IMR-90 (cell line): ENCODE data around the gene PLD6. TPM values are rescaled to one million over a fixed set of nuclear protein-coding genes. Genes with fewer than 3 reads are reported as not detected.

Experiments
- ATAC-seq: fragments of 200-7000 bp; cut with Tn5 transposase; 2 replicates; pipeline ENCODE4 v1.9.1; 2020; ENCODE audit warnings: low read depth, mild to moderate bottlenecking, moderate library complexity
- BruUV-seq: library from RNA; stranded (reverse); fragments of 400-500 nt; replicated peaks from 2 replicates; lab custom pipeline; 2021; lab: Mats Ljungman, UMichigan
- CTCF ChIA-PET: fragments of 300-600 bp; formaldehyde crosslinking; extraction: SDS; loops from one replicate; lab custom pipeline; 2021; ENCODE audit warnings: antibody characterized with exemption; lab: Yijun Ruan, JAX
- POLR2A ChIA-PET: fragments of 300-600 bp; sonication (Branson Sonifier 250); formaldehyde crosslinking; loops from one replicate; lab custom pipeline; 2022; ENCODE audit warnings: antibody characterized with exemption; ENCODE audit not compliant: unreplicated experiment; lab: Charles Lee
- DNase-seq: peaks from one replicate; pipeline ENCODE4 v3.0.0; 2013
- H2AFZ ChIP-seq: replicated peaks from 2 replicates; pipeline ENCODE3; 2013; ENCODE audit warnings: low read length, mild to moderate bottlenecking; ENCODE audit not compliant: poor library complexity
- H2AK5ac ChIP-seq: 2 replicates; pipeline ENCODE4 v1.6.1; 2013; ENCODE audit warnings: low read depth, low read length, inconsistent platforms
- H2AK9ac ChIP-seq: replicated peaks from 2 replicates; pipeline ENCODE3; 2013; ENCODE audit warnings: mild to moderate bottlenecking, low read depth, low read length, moderate library complexity; ENCODE audit not compliant: poor library complexity
- H2BK120ac ChIP-seq: 2 replicates; pipeline ENCODE4 v1.6.1; 2013; ENCODE audit warnings: low read depth, low read length, inconsistent platforms
- H2BK15ac ChIP-seq: 3 replicates; pipeline ENCODE4 v1.6.1; 2013; ENCODE audit warnings: low read depth, low read length, inconsistent platforms
- H2BK20ac ChIP-seq: 2 replicates; pipeline ENCODE4 v1.6.1; 2013; ENCODE audit warnings: low read depth, mild to moderate bottlenecking, inconsistent platforms, low read length, moderate library complexity
- H2BK5ac ChIP-seq: 2 replicates; pipeline ENCODE4 v1.6.1; 2013; ENCODE audit warnings: mild to moderate bottlenecking, low read depth, low read length, inconsistent platforms; ENCODE audit not compliant: poor library complexity, severe bottlenecking
- H3K14ac ChIP-seq: replicated peaks from 2 replicates; pipeline ENCODE4 v1.6.1; 2013; ENCODE audit warnings: low read depth, low read length, inconsistent platforms
- H3K18ac ChIP-seq: 2 replicates; pipeline ENCODE4 v1.6.1; 2013; ENCODE audit warnings: low read depth, low read length, control low read depth
- H3K23ac ChIP-seq: 2 replicates; pipeline ENCODE4 v1.6.1; 2013; ENCODE audit warnings: low read depth, low read length, inconsistent platforms
- H3K27ac ChIP-seq: 2 replicates; pipeline ENCODE4 v1.5.1; 2013; ENCODE audit warnings: mild to moderate bottlenecking, control low read depth, low read length; ENCODE audit not compliant: insufficient read depth
- H3K27me3 ChIP-seq: 2 replicates; pipeline ENCODE4 v1.6.1; 2013; ENCODE audit warnings: low read length; ENCODE audit not compliant: control insufficient read depth, insufficient read depth
- H3K36me3 ChIP-seq: 2 replicates; pipeline ENCODE4 v1.6.1; 2013; ENCODE audit warnings: low read length, mixed read lengths; ENCODE audit not compliant: control insufficient read depth, insufficient read depth
- H3K4ac ChIP-seq: 2 replicates; pipeline ENCODE4 v1.6.1; 2013; ENCODE audit warnings: low read depth, low read length, inconsistent platforms
- H3K4me1 ChIP-seq: 2 replicates; pipeline ENCODE4 v1.6.1; 2013; ENCODE audit warnings: low read length, mixed read lengths; ENCODE audit not compliant: control insufficient read depth, insufficient read depth
- H3K4me2 ChIP-seq: 2 replicates; pipeline ENCODE4 v1.6.1; 2013; ENCODE audit warnings: low read depth, mild to moderate bottlenecking, control low read depth, low read length, moderate library complexity
- H3K4me3 ChIP-seq: 2 replicates; pipeline ENCODE4 v1.5.1; 2013; ENCODE audit warnings: low read depth, mild to moderate bottlenecking, control low read depth, low read length, moderate library complexity; ENCODE audit not compliant: insufficient read depth
- H3K56ac ChIP-seq: 2 replicates; pipeline ENCODE4 v1.6.1; 2013; ENCODE audit warnings: low read length, inconsistent platforms; ENCODE audit not compliant: insufficient read depth; ENCODE audit errors: extremely low read depth
- H3K79me1 ChIP-seq, 2 experiments: 2 replicates each; pipeline ENCODE4 v1.6.1; 2013; ENCODE audit warnings: low read length in 2 of 2, inconsistent platforms in 1 of 2, low read depth in 1 of 2
- H3K9ac ChIP-seq: 2 replicates; pipeline ENCODE4 v1.6.1; 2013; ENCODE audit warnings: low read depth, low read length, control low read depth
- H3K9me1 ChIP-seq: 2 replicates; pipeline ENCODE4 v1.6.1; 2013; ENCODE audit warnings: low read length, inconsistent platforms; ENCODE audit not compliant: insufficient read depth
- H3K9me3 ChIP-seq: 2 replicates; pipeline ENCODE4 v1.6.1; 2013; ENCODE audit warnings: low read length; ENCODE audit not compliant: control insufficient read depth, insufficient read depth
- H4K20me1 ChIP-seq: 2 replicates; pipeline ENCODE4 v1.6.1; 2013; ENCODE audit warnings: low read length, inconsistent platforms; ENCODE audit not compliant: insufficient read depth
- H4K5ac ChIP-seq: 2 replicates; pipeline ENCODE4 v1.6.1; 2013; ENCODE audit warnings: mild to moderate bottlenecking, low read depth, low read length, control low read depth
- H4K8ac ChIP-seq, 2 experiments: 2 replicates each; pipeline ENCODE4 v1.6.1; 2013; ENCODE audit warnings: low read depth in 2 of 2, low read length in 2 of 2, control low read depth in 1 of 2, inconsistent platforms in 1 of 2
- H4K91ac ChIP-seq: 2 replicates; pipeline ENCODE4 v1.6.1; 2013; ENCODE audit warnings: low read depth, low read length, inconsistent platforms; ENCODE audit not compliant: insufficient read depth
- BHLHE40 ChIP-seq: fragments of 150-350 bp; IDR thresholded peaks from 2 replicates; pipeline ENCODE4 v1.6.1; 2016; ENCODE audit warnings: mild to moderate bottlenecking, low read depth, low read length
- CEBPB ChIP-seq: IDR thresholded peaks from 2 replicates; pipeline ENCODE4 v1.6.1; 2012; ENCODE audit warnings: low read depth, low read length, improper control_type of control experiment
- CHD1 ChIP-seq: IDR thresholded peaks from 2 replicates; pipeline ENCODE4 v1.6.1; 2012; ENCODE audit warnings: low read depth, low read length, improper control_type of control experiment
- FOS ChIP-seq: fragments of 150-350 bp; IDR thresholded peaks from 2 replicates; pipeline ENCODE4 v1.6.1; 2016; ENCODE audit warnings: low read depth, low read length
- MAFK ChIP-seq: IDR thresholded peaks from 2 replicates; pipeline ENCODE4 v1.6.1; 2012; ENCODE audit warnings: low read depth, low read length, improper control_type of control experiment
- MAZ ChIP-seq: IDR thresholded peaks from 2 replicates; pipeline ENCODE4 v1.6.1; 2012; ENCODE audit warnings: low read depth, mild to moderate bottlenecking, low read length, improper control_type of control experiment, moderate library complexity, borderline replicate concordance
- NFE2L2 ChIP-seq: fragments of 150-350 bp; IDR thresholded peaks from 2 replicates; pipeline ENCODE4 v1.6.1; 2016; ENCODE audit warnings: low read depth, mild to moderate bottlenecking, low read length
- POLR2A ChIP-seq: IDR thresholded peaks from 2 replicates; pipeline ENCODE4 v1.6.1; 2012; ENCODE audit warnings: mild to moderate bottlenecking, low read depth, low read length
- RCOR1 ChIP-seq: IDR thresholded peaks from 2 replicates; pipeline ENCODE4 v1.6.1; 2012; ENCODE audit warnings: mild to moderate bottlenecking, low read length, improper control_type of control experiment; ENCODE audit not compliant: insufficient replicate concordance
- RFX5 ChIP-seq: IDR thresholded peaks from 2 replicates; pipeline ENCODE4 v1.8.0; 2012; ENCODE audit warnings: low read depth, mild to moderate bottlenecking, low read length, moderate library complexity
- SMC3 ChIP-seq: fragments of 150-350 bp; IDR thresholded peaks from 2 replicates; pipeline ENCODE4 v1.6.1; 2016; ENCODE audit warnings: low read depth, mild to moderate bottlenecking, antibody characterized with exemption, low read length, moderate library complexity
- USF2 ChIP-seq: fragments of 150-350 bp; IDR thresholded peaks from 2 replicates; pipeline ENCODE4 v1.6.1; 2017; ENCODE audit warnings: mild to moderate bottlenecking, antibody characterized with exemption, low read length, low read depth
- WGBS, 2 experiments: methylation state at CpG; one replicate each; pipeline versions ENCODE4 v1.1.5 to v1.1.7; 2013; ENCODE audit warnings: missing lambda C conversion rate in 2 of 2; ENCODE audit not compliant: insufficient read length in 1 of 2; ENCODE audit errors: extremely low coverage in 2 of 2; 5-methylcytosine and 5-hydroxymethylcytosine counted together
- dilution Hi-C: fragments of 300-500 bp; cut with HindIII; formaldehyde crosslinking; loops from one replicate; pipeline ENCODE4 v1.14.3; 2018; ENCODE audit warnings: low sequenced_read_pairs; ENCODE audit not compliant: unreplicated experiment
- in situ Hi-C: fragments of 300-500 bp; cut with MboI; formaldehyde crosslinking; loops from 3 replicates; pipeline ENCODE4 v1.14.3; 2019; ENCODE audit warnings: low sequenced_read_pairs, inconsistent platforms, mixed read lengths
- intact Hi-C: fragments of 100-400 bp; cut with micrococcal nuclease; formaldehyde crosslinking; loops from 2 replicates; pipeline ENCODE4 v1.10.0; 2022
- polyA plus RNA-seq, 3 experiments: library from polyadenylated mRNA; depleted of rRNA; stranded (reverse); fragments of >200 nt; gene quantifications; 2 replicates each; pipeline ENCODE4 v1.2.3, GENCODE V29; 2012; ENCODE audit warnings: low replicate concordance in 1 of 3
- total RNA-seq: library from RNA; depleted of rRNA; stranded (reverse); fragments of >200 nt; gene quantifications from 2 replicates; pipeline ENCODE4 v1.2.3, GENCODE V29; 2012
- TF ChIP-seq, protein P1 (sequence below): fragments of 150-350 bp; IDR thresholded peaks from 2 replicates; pipeline ENCODE4 v1.6.1; 2016; ENCODE audit warnings: low read depth, mild to moderate bottlenecking, low read length, moderate library complexity, borderline replicate concordance
- TF ChIP-seq, protein P2 (sequence below): conservative IDR thresholded peaks from 2 replicates; pipeline ENCODE4 v1.5.1; 2012; ENCODE audit warnings: mild to moderate bottlenecking, low read depth, low read length, improper control_type of control experiment

PLD6 gene
- total and polyA plus RNA-seq, 2 of the 4 experiments (the other 2 are of a cell fraction): 1.1 to 1.5 TPM

DNA sequence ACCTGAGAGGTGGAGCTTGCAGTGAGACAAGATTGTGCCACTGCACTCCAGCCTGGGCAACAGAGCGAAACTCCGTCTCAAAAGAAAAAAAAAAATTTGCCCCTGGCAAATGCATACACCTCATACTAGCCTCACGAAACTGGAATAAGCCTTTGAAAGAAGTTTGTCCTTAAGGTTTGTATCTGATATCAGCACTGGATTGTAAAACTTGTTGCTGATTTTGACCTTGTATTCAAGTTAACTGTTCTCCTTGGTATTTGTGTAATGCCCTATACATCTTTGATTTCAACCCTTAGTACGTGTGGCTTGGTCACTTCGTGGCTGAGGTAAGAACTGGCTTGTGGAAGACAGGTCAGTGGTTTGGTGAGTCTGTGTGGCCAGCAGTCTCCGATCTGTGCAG is 37.0 kb upstream of the PLD6 start:
- DNase-seq: no peak
- 100% methylated on average over 1 of the region's 6 CpGs; no CpG with 5 or more reads in 1 of the 2 experiments for WGBS, 2 experiments
- Histone ChIP-seq H4K8ac (no peak overlapping the region), H2BK15ac (no peak overlapping the region), H3K23ac (no peak overlapping the region), H3K4ac (no peak overlapping the region), H4K91ac (no peak overlapping the region), H3K27ac (no peak overlapping the region), H2BK20ac (no peak overlapping the region), H2BK120ac (no peak overlapping the region), H3K18ac (no peak overlapping the region), H4K20me1 (no peaks in the 10 kb centered on the region), H3K79me1 (0 out of 4 replicates have a peak, but pooled peaks cover 0 to under 1% of the 10 kb centered on the region in 2 experiments), H3K4me1 (no peaks in the 10 kb centered on the region), H3K4me3 (no peak overlapping the region), H2BK5ac (no peak overlapping the region), H4K5ac (no peak overlapping the region), H2AK5ac (no peak overlapping the region), H2AFZ (no peak overlapping the region), H3K4me2 (no peak overlapping the region), H3K27me3 (no peaks in the 10 kb centered on the region), H3K36me3 (peaks cover 15% of the 10 kb centered on the region), H3K56ac (no peak overlapping the region), H2AK9ac (no peak overlapping the region), H3K14ac (no peak overlapping the region), H3K9ac (no peak overlapping the region), H3K9me3 (no peaks in the 10 kb centered on the region), H3K9me1 (0 out of 2 replicates have a peak, but pooled peaks cover 6% of the 10 kb centered on the region)
- BruUV-seq: no TSS peak
- no peak for TF ChIP-seq POLR2A
- TF ChIP-seq CEBPB: no peak
- no peak for TF ChIP-seq RCOR1
- no peak for TF ChIP-seq FOS
- TF ChIP-seq, protein P1, sequence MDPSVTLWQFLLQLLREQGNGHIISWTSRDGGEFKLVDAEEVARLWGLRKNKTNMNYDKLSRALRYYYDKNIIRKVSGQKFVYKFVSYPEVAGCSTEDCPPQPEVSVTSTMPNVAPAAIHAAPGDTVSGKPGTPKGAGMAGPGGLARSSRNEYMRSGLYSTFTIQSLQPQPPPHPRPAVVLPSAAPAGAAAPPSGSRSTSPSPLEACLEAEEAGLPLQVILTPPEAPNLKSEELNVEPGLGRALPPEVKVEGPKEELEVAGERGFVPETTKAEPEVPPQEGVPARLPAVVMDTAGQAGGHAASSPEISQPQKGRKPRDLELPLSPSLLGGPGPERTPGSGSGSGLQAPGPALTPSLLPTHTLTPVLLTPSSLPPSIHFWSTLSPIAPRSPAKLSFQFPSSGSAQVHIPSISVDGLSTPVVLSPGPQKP: no peak
- TF ChIP-seq BHLHE40: no peak
- no peak for TF ChIP-seq USF2
- TF ChIP-seq, protein P2, sequence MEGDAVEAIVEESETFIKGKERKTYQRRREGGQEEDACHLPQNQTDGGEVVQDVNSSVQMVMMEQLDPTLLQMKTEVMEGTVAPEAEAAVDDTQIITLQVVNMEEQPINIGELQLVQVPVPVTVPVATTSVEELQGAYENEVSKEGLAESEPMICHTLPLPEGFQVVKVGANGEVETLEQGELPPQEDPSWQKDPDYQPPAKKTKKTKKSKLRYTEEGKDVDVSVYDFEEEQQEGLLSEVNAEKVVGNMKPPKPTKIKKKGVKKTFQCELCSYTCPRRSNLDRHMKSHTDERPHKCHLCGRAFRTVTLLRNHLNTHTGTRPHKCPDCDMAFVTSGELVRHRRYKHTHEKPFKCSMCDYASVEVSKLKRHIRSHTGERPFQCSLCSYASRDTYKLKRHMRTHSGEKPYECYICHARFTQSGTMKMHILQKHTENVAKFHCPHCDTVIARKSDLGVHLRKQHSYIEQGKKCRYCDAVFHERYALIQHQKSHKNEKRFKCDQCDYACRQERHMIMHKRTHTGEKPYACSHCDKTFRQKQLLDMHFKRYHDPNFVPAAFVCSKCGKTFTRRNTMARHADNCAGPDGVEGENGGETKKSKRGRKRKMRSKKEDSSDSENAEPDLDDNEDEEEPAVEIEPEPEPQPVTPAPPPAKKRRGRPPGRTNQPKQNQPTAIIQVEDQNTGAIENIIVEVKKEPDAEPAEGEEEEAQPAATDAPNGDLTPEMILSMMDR: no peak
- no peak for TF ChIP-seq RFX5
- no peak for TF ChIP-seq NFE2L2
- no peak for TF ChIP-seq MAFK
- TF ChIP-seq CHD1: no peak
- no peak for TF ChIP-seq MAZ
- TF ChIP-seq SMC3: no peak
- dilution Hi-C loops (no loop called here), in situ Hi-C loops (no loop called here), intact Hi-C loops (no loop called here)
- ChIA-PET POLR2A (no interaction called here), CTCF (interaction anchor here (0.6 kb wide), 1 partner anchor 1644 kb away, joined by 4 read pairs; no protein-coding TSS in a partner anchor)
- ATAC-seq: no peak
